ENCODE measurements around the gene CATSPER4.
A peak's percentile ranks its signal among the peaks of the same experiment; 100 is the strongest.
"Not testable (repeated sequence)": the region's sequence is repeated elsewhere in the genome, so short reads cannot be mapped to it uniquely, and the experiment has no call there.

The CATSPER4 gene

GRCh38 chr1:26197301-26197700 is 6.9 kb downstream of the CATSPER4 start:
- DNase-seq, result no peak

- no peak for DNase-seq
These were observed 7.4 kb downstream of the CATSPER4 start for GRCh38 chr1:26197813-26198212.

- DNase-seq, result no peak
These were observed 10.0 kb downstream of the CATSPER4 start for GRCh38 chr1:26200413-26200812.

GRCh38 chr1:26203642-26204318 is 13.4 kb downstream of the CATSPER4 start:
- no peak for DNase-seq

- no peak for DNase-seq
These were observed 19.9 kb downstream of the CATSPER4 start for GRCh38 chr1:26210147-26210870.

- no peak for DNase-seq
These were observed 22.3 kb downstream of the CATSPER4 start for GRCh38 chr1:26212726-26213125.

GRCh38 chr1:26213335-26213905 is 23.0 kb downstream of the CATSPER4 start:
- DNase-seq, result no peak

GRCh38 chr1:26215246-26215645 is 24.8 kb downstream of the CATSPER4 start:
- no peak for DNase-seq

GRCh38 chr1:26218906-26219494 is 28.6 kb downstream of the CATSPER4 start:
- DNase-seq, result no peak

- DNase-seq, result no peak
These were observed 30.0 kb downstream of the CATSPER4 start for GRCh38 chr1:26220199-26220912.

- DNase-seq, result no peak
These were observed 30.7 kb downstream of the CATSPER4 start for GRCh38 chr1:26221094-26221493.

- DNase-seq, result no peak
These were observed 34.2 kb downstream of the CATSPER4 start for GRCh38 chr1:26224606-26225005.

- peak; percentile 1 for DNase-seq
These were observed 34.8 kb downstream of the CATSPER4 start for GRCh38 chr1:26225033-26225831.

GRCh38 chr1:26230682-26231081 is 40.3 kb downstream of the CATSPER4 start:
- DNase-seq, result not testable (repeated sequence)

- DNase-seq, result peak; percentile 85
These were observed 43.7 kb downstream of the CATSPER4 start, which contains the start of gene CEP85 for GRCh38 chr1:26233903-26234643. TSS of gene CEP85 (plus strand) at chr1:26234200. CDS start at chr1:26239784, 5,584 bp downstream.

- no peak for DNase-seq
These were observed 44.4 kb downstream of the CATSPER4 start for GRCh38 chr1:26234644-26235370.

- no peak for DNase-seq
These were observed 47.0 kb downstream of the CATSPER4 start for GRCh38 chr1:26237230-26237966.

- DNase-seq, result no peak
These were observed 49.5 kb downstream of the CATSPER4 start for GRCh38 chr1:26239936-26240335.
